GM23338 (cell line): ENCODE measurements around the gene TGFBRAP1. TPM values are rescaled to one million over a fixed set of nuclear protein-coding genes. Genes with fewer than 3 reads are reported as not detected.

Source experiments
- ATAC-seq: fragments of 200-7000 bp; cut with Tn5 transposase; 3 replicates; pipeline ENCODE4 v1.9.1; 2020
- DNase-seq: peaks from one replicate; pipeline ENCODE4 v3.0.0-alpha.2; 2015; ENCODE audit warnings: low spot score
- H2AFZ ChIP-seq: fragments of 200-600 bp; sonication (generic); 2 replicates; pipeline ENCODE4 v1.8.0; 2016; ENCODE audit warnings: antibody characterized with exemption, mild to moderate bottlenecking, moderate library complexity
- H3F3A ChIP-seq: fragments of 200-600 bp; sonication (generic); replicated peaks from 2 replicates; pipeline ENCODE4 v1.8.0; 2017; ENCODE audit warnings: antibody characterized with exemption, mixed run types, low read depth
- H3K27ac ChIP-seq: fragments of 200-600 bp; sonication (generic); 2 replicates; pipeline ENCODE4 v1.6.1; 2016; ENCODE audit warnings: low read depth
- H3K27me3 ChIP-seq: fragments of 200-600 bp; sonication (generic); 2 replicates; pipeline ENCODE4 v1.8.0; 2016; ENCODE audit warnings: mild to moderate bottlenecking, mixed run types, moderate library complexity; ENCODE audit not compliant: insufficient read depth
- H3K36me3 ChIP-seq: fragments of 200-600 bp; sonication (generic); 2 replicates; pipeline ENCODE4 v1.8.0; 2016; ENCODE audit warnings: mild to moderate bottlenecking; ENCODE audit not compliant: insufficient read depth
- H3K4me1 ChIP-seq: fragments of 200-600 bp; sonication (generic); 2 replicates; pipeline ENCODE4 v1.8.0; 2016; ENCODE audit warnings: mild to moderate bottlenecking, moderate library complexity; ENCODE audit not compliant: insufficient read depth
- H3K4me2 ChIP-seq: fragments of 200-600 bp; sonication (generic); 2 replicates; pipeline ENCODE4 v1.7.1; 2017; ENCODE audit warnings: mixed run types
- H3K4me3 ChIP-seq: fragments of 200-600 bp; sonication (generic); 2 replicates; pipeline ENCODE4 v1.6.1; 2016; ENCODE audit warnings: mixed run types
- H3K79me2 ChIP-seq: fragments of 200-600 bp; sonication (generic); replicated peaks from 2 replicates; pipeline ENCODE4 v1.8.0; 2017; ENCODE audit warnings: mild to moderate bottlenecking; ENCODE audit not compliant: insufficient read depth
- H3K9me2 ChIP-seq: fragments of 200-600 bp; sonication (generic); 2 replicates; pipeline ENCODE4 v1.8.0; 2017; ENCODE audit not compliant: insufficient read depth
- H4K20me1 ChIP-seq: fragments of 200-600 bp; sonication (generic); replicated peaks from 2 replicates; pipeline ENCODE4 v1.8.0; 2017; ENCODE audit warnings: mild to moderate bottlenecking; ENCODE audit not compliant: insufficient read depth
- H3K27ac Mint-ChIP-seq: 2 replicates; pipeline ENCODE4 v1.8.0; 2020; ENCODE audit warnings: inconsistent platforms, mild to moderate bottlenecking, moderate library complexity, mixed read lengths
- H3K27me3 Mint-ChIP-seq: 3 replicates; pipeline ENCODE4 v1.8.0; 2022; ENCODE audit warnings: low read depth, mild to moderate bottlenecking, moderate library complexity, mixed read lengths, inconsistent platforms; ENCODE audit not compliant: insufficient read depth, poor library complexity
- H3K36me3 Mint-ChIP-seq: 3 replicates; pipeline ENCODE4 v1.8.0; 2021; ENCODE audit warnings: low read depth, mild to moderate bottlenecking, inconsistent platforms, moderate library complexity, mixed read lengths
- H3K4me1 Mint-ChIP-seq: 3 replicates; pipeline ENCODE4 v1.8.0; 2020; ENCODE audit warnings: mild to moderate bottlenecking, inconsistent platforms, mixed read lengths
- H3K4me3 Mint-ChIP-seq: 3 replicates; pipeline ENCODE4 v1.8.0; 2021; ENCODE audit warnings: moderate library complexity, mild to moderate bottlenecking, inconsistent platforms, mixed read lengths
- H3K9me3 Mint-ChIP-seq: 3 replicates; pipeline ENCODE4 v1.8.0; 2020; ENCODE audit warnings: moderate library complexity, mild to moderate bottlenecking, inconsistent platforms, mixed read lengths
- CREB1 ChIP-seq: fragments of 250-450 bp; sonication (Bioruptor Pico); IDR thresholded peaks from 2 replicates; pipeline ENCODE4 v1.5.0; 2020; ENCODE audit warnings: low read depth, mild to moderate bottlenecking, moderate library complexity
- CTCF ChIP-seq, 2 experiments: fragments of 200-600 bp in 1 of 2; sonication (generic) in 1 of 2; conservative IDR thresholded peaks; 2 replicates each; pipeline versions ENCODE4 v1.5.1 to v1.6.1; 2016 to 2017; ENCODE audit warnings: antibody characterized with exemption in 2 of 2, low read depth in 2 of 2, mild to moderate bottlenecking in 2 of 2, moderate library complexity in 1 of 2
- ETS1 ChIP-seq: IDR thresholded peaks from 2 replicates; pipeline ENCODE4 v1.6.1; 2016; ENCODE audit warnings: antibody characterized with exemption
- EZH2 ChIP-seq: fragments of 200-600 bp; sonication (generic); IDR thresholded peaks from one replicate; pipeline ENCODE4 v1.8.0; 2017; ENCODE audit warnings: antibody characterized with exemption, mild to moderate bottlenecking, low read depth; ENCODE audit not compliant: unreplicated experiment
- EZH2phosphoT487 ChIP-seq: fragments of 200-600 bp; sonication (generic); IDR thresholded peaks from one replicate; pipeline ENCODE4 v1.8.1; 2018; ENCODE audit warnings: antibody characterized with exemption; ENCODE audit not compliant: unreplicated experiment
- JUNB ChIP-seq: IDR thresholded peaks from one replicate; pipeline ENCODE4 v1.6.1; 2016; ENCODE audit warnings: antibody characterized with exemption; ENCODE audit not compliant: unreplicated experiment
- NANOG ChIP-seq: IDR thresholded peaks from 2 replicates; pipeline ENCODE4 v1.6.1; 2016; ENCODE audit warnings: antibody characterized with exemption, borderline replicate concordance
- POLR2AphosphoS5 ChIP-seq: IDR thresholded peaks from 2 replicates; pipeline ENCODE4 v1.6.1; 2016; ENCODE audit warnings: antibody characterized with exemption, low read depth
- REST ChIP-seq: IDR thresholded peaks from one replicate; pipeline ENCODE4 v1.6.1; 2018; ENCODE audit warnings: antibody characterized with exemption; ENCODE audit not compliant: unreplicated experiment
- STAT1 ChIP-seq: IDR thresholded peaks from one replicate; pipeline ENCODE4 v1.6.1; 2016; ENCODE audit warnings: antibody characterized with exemption; ENCODE audit not compliant: unreplicated experiment
- ZNF114 ChIP-seq: fragments of 250-450 bp; sonication (Bioruptor Pico); IDR thresholded peaks from 2 replicates; pipeline ENCODE4 v1.5.0; 2020; ENCODE audit warnings: mild to moderate bottlenecking, moderate library complexity
- ZNF331 ChIP-seq: fragments of 250-450 bp; sonication (Bioruptor Pico); IDR thresholded peaks from 2 replicates; pipeline ENCODE4 v1.5.0; 2020; ENCODE audit warnings: low read depth, mild to moderate bottlenecking, moderate library complexity
- ZNF462 ChIP-seq: fragments of 250-450 bp; sonication (Bioruptor Pico); IDR thresholded peaks from 2 replicates; pipeline ENCODE4 v1.5.0; 2020; ENCODE audit warnings: mild to moderate bottlenecking, moderate library complexity
- polyA plus RNA-seq: library from polyadenylated mRNA; unstranded; fragments of >200 nt; fragmentation: Nextera tagmentation; extraction: Ambion mirVana; gene quantifications from 2 replicates; pipeline ENCODE4 v1.2.1, GENCODE V29; 2016
- total RNA-seq: library from RNA; depleted of rRNA; stranded (reverse); fragments of >200 nt; shearing (Covaris generic); gene quantifications from 2 replicates; pipeline ENCODE4 v1.2.3, GENCODE V29; 2014

Gene TGFBRAP1
- total and polyA plus RNA-seq, 2 experiments from 2014 or later: 6.3 to 23.5 TPM

- no peak overlapping the region for H3K4me3 Mint-ChIP-seq
- ATAC-seq (no peak), DNase-seq (no peak)
- Histone ChIP-seq H4K20me1 (peaks cover 5% of the 10 kb centered on the region), H3K9me2 (no peaks in the 10 kb centered on the region), H3K4me1 (no peaks in the 10 kb centered on the region), H3F3A (no peaks in the 10 kb centered on the region), H3K27me3 (no peaks in the 10 kb centered on the region), H3K4me3 (no peak overlapping the region), H3K27ac (no peak overlapping the region), H3K36me3 (no peaks in the 10 kb centered on the region; the same call in 1 of the 2 replicates), H3K4me2 (no peak overlapping the region), H2AFZ (no peak overlapping the region), H3K79me2 (no peaks in the 10 kb centered on the region)
- TF ChIP-seq CREB1 (CRISPR knock-in tag) (no peak), POLR2AphosphoS5 (no peak), ZNF114 (CRISPR knock-in tag) (no peak), STAT1 (no peak), REST (no peak), ETS1 (no peak), EZH2phosphoT487 (no peak), ZNF462 (CRISPR knock-in tag) (no peak), EZH2 (no peak), CTCF (conservative IDR thresholded peaks at IDR 0.05; ENCODE audit: low read depth in 2 of 2) (no peak), NANOG (no peak), ZNF331 (no peak), JUNB (no peak)
- H3K27me3 Mint-ChIP-seq: peaks cover 6% of the 10 kb centered on the region
- H3K27ac Mint-ChIP-seq: no peak overlapping the region
- no peaks in the 10 kb centered on the region for H3K9me3 Mint-ChIP-seq
- H3K36me3 Mint-ChIP-seq: peaks cover 43% of the 10 kb centered on the region
- H3K4me1 Mint-ChIP-seq: no peaks in the 10 kb centered on the region
Measured at GRCh38 chr2:105279126-105279525, 50.4 kb downstream of the TGFBRAP1 start.
